NCI-H1694 (cell line): ENCODE results near the gene MBD2.
"Not testable (repeated sequence)": the region's sequence is repeated elsewhere in the genome, so short reads cannot be mapped to it uniquely, and the experiment has no call there.

Experiments
- DNase-seq: peaks from one replicate; lab custom pipeline; 2025; lab: John Stamatoyannopoulos, UW

MBD2 gene

DNA sequence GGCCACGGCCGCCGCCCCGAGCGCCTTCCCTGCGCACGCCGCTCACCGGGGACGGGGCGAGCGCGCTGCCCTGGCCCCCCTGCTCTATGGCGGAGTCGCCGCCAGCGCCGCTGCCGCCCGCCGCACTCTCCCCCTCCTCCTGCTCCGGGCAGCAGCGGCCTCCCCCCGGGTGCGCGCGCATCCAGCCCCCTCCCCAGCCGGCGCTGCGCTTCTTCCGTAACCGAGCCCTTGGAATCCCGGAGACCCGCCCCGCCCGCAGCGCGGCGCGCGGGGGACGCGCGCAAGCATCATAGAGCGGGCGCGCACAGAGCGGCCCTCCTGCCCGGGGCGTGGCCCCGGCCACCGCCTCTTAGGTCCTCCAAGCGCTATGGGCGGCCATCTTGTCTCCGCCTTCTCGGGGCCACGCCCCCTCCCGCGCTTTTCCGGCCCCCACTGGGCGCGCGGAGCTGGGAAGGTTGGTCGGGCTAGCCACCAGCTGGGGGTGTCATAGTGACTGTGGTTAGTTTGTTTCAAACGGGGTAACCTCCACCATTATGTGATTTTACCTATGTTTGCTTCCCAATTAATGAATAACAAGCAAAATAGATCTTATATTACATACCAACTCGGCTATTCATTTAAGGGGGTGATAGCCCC lies at the start of gene MBD2:
Gene MBD2 (minus strand): TSS at position 291 of the 636 bp plus-strand sequence. CDS start 110 bp downstream, at position 181.
- peak; percentile 90 for DNase-seq

GRCh38 chr18:54269893-54270844 lies 45.7 kb upstream of the MBD2 start:
- DNase-seq: no peak

DNA sequence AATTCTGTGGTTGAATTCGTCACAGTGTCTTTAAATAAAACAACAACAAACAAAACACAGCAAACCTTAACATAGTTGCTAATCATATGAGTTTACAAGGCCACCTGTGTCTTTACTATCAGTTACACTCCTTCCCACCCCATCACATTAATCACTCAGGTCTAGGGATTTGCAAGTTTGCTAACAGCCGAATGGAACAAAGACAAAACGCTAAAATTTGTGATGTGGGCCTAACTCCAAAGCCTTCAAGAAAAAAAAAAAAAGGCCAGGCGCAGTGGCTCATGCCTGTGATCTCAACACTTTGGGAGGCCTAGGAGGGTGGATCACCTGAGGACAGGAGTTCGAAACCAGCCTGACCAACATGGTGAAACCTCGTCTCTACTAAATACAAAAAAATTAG lies 44.3 kb upstream of the MBD2 start:
- no peak for DNase-seq

- no peak for DNase-seq
These were observed 43.2 kb upstream of the MBD2 start for GRCh38 chr18:54267701-54268100.

GRCh38 chr18:54263904-54264336 lies 39.5 kb upstream of the MBD2 start:
- no peak for DNase-seq

GRCh38 chr18:54261894-54262293 lies 37.4 kb upstream of the MBD2 start:
- DNase-seq: no peak

GRCh38 chr18:54260396-54261072 lies 36.1 kb upstream of the MBD2 start:
- DNase-seq: no peak

GRCh38 chr18:54257818-54258217 lies 33.3 kb upstream of the MBD2 start:
- not testable (repeated sequence) for DNase-seq

GRCh38 chr18:54257015-54257414 lies 32.5 kb upstream of the MBD2 start:
- no peak for DNase-seq

- DNase-seq: no peak
These were observed 30.7 kb upstream of the MBD2 start for GRCh38 chr18:54255141-54255540.

DNA sequence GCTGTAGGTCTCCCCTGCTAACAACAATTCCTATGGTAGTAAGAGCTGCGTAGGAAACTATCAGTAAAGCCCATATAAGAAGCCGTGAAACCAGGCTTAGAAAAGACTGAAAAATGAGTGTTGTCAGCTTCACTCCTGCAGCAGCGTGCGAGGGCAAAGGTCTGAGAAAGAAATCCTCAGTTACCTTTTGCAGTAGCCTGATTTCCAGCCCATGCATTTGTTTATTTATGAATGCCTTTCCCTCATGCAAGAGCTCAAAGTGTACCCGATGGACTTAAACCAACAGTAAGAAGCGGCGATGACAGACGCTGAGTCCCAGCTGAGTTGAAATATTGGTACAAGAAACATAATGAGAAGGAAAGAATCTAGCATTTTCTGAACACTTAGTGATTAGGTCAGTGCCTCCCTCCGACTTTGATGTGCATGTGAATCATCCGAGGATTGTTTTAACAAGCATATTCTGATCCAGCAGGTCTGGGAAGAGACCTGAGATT lies 29.8 kb upstream of the MBD2 start:
- DNase-seq: no peak

- DNase-seq: no peak
These were observed 27.3 kb upstream of the MBD2 start for GRCh38 chr18:54251606-54252390.

- no peak for DNase-seq
These were observed 26.4 kb upstream of the MBD2 start for GRCh38 chr18:54250846-54251261.

DNA sequence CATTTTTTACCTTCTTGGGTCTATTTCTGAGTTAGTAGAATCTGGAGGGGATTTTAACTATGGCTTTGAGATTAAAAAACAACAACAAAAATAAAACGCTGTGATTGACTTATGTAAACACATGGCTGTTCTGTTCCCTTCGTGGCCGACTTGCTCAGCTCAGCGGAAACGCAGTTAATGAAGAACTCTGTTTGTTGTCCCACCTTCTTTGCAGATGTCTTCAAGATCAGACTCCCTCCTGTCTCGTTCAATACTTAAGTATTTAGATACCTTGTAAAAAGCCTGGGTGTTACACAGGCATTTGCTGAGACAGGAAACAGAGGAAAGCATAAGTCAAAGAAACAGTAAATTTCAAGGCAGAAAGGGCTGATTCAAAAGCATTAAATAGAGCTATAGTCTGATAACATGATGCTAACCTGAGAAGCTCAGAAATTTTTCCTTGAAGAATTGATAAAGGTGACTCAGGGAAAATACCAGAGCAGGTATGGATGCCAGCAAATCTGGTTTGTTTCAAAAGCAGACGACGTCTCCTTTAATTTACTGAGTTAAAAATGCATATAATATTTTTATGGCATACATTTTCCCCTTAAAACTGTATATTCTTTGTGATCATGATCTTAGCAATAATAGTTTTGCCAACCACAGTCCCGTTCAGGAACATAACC lies 23.2 kb upstream of the MBD2 start:
- DNase-seq: no peak

- DNase-seq: no peak
These were observed 17.9 kb upstream of the MBD2 start for GRCh38 chr18:54242327-54242726.

GRCh38 chr18:54241483-54241882 lies 17.0 kb upstream of the MBD2 start:
- DNase-seq: no peak

- no peak for DNase-seq
These were observed 16.2 kb upstream of the MBD2 start for GRCh38 chr18:54240629-54241107.

DNA sequence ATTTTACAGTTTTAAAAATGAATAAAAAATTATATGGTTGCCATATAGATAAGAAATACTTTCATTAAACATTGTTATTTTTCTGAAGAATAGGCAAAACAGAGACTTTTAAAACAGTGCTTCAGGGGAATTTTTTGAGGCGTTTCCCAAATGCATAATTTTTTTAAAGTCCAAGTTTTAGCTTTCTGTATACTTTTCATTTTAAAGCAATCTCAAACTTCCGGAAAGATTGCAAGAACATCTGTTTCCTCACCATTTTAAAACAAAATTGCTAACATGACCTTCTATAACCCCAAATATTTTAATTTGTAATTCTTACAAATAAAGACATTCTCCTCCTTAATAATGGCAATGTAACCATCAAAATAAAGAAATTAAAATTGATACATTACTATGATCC lies 15.1 kb upstream of the MBD2 start:
- DNase-seq: no peak

GRCh38 chr18:54239091-54239490 lies 14.6 kb upstream of the MBD2 start:
- DNase-seq: no peak

DNA sequence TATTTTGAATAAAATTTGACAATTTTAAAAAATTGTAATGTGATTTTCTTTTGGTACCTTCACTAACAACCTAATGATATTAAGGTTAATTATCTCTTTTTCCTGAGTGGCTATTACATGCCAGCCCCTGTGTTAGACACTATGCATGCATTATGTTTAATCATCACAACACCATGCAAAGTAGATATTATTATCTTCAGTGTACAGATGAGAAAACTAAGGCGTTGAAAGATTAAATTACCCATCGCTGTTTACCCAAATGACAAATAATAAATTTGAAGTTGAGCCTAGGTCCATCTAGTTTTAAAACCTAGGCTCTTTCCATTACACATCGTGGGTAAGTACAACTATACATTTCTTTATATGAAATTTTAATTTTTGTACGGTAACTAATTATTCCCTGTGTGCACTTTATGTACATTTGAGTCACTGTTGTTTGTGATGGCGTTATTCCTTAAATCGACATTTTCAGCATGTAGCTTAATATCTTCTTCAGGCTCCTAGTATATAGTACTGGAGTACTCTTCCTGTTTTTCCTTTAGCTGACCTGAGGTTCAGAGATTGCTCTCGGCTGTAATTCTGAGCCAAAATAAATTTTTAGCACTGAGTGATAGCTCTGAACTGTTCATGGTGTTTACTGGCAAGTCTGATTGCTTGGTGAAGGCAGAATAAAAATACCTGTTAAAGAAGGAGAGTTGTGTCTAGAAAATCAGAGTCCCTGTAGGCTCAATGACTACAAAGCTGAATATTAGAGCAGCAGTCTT lies 13.9 kb upstream of the MBD2 start:
- no peak for DNase-seq
